Mesenteric fat pad (tissue), 1 donor: ENCODE results near the gene CPLANE2. TPM values are rescaled to one million over a fixed set of nuclear protein-coding genes. Genes with fewer than 3 reads are reported as not detected.
A peak's percentile ranks its signal among the peaks of the same experiment; 100 is the strongest.
"Not testable (repeated sequence)": the region's sequence is repeated elsewhere in the genome, so short reads cannot be mapped to it uniquely, and the experiment has no call there.

Experiments used
- DNase-seq: peaks from one replicate; pipeline ENCODE4 v3.0.0-alpha.2; 2020; ENCODE audit warnings: low spot score
- total RNA-seq: library from RNA; stranded (reverse); fragmentation: NEBNext Ultra II Directional; extraction: Animal tissue kit (Norgen Biotek cat#: 25700); gene quantifications from one replicate; pipeline ENCODE4 v1.2.1, GENCODE V29; 2021
- donor health status: DM: yes; HTN: yes; CAD: no.

The CPLANE2 gene
- total RNA-seq, 1 donor from 2014 or later: 1.9 TPM

DNA sequence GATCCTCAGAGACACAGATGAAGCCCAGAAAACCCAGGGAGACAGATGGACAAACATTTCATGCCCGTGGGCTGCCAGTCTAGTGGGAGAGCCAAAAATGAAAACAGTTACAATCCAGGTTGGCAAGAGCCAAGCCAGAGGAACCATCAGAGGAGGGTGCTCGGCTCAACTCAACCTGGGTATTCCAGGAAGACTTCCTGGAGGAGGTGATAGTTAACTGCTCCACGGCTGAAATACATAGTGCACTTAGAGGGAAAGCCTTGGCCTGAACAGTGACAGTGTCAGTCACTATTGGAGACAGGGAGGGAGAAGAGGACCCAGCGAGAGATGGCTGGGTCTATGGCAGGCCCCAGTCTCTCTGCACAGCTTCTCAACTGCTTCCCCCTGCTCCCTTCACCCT lies 26.4 kb downstream of the CPLANE2 start:
- DNase-seq: no peak

DNA sequence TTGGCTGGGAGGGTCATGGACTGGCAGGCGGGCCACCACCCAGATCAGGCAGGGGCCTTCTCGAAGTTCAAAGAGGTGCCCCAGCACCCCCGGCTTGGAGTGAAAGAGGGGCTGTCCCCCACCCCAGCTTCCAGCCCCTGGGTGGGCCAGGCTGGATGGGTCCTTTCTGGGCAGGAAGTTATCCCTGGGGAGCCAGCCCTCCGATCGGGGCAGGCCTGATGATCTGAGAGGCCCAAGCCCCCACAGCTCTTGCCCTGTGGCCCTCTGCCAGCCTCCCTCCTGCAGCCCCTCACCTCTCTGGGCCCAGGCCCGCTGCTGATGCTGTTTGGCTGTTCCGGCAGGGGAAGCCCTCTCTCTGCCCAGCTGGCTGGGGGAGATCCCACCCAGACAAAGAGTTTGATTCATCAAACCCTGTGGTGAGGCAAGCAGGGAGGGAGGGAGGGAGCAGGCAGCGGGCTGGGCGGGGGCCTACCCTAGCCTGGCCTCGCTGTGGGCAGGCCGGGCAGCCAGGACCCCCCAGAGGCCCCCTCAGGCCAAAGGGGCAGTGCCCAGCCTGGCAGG lies 27.1 kb downstream of the CPLANE2 start:
- no peak for DNase-seq

DNA sequence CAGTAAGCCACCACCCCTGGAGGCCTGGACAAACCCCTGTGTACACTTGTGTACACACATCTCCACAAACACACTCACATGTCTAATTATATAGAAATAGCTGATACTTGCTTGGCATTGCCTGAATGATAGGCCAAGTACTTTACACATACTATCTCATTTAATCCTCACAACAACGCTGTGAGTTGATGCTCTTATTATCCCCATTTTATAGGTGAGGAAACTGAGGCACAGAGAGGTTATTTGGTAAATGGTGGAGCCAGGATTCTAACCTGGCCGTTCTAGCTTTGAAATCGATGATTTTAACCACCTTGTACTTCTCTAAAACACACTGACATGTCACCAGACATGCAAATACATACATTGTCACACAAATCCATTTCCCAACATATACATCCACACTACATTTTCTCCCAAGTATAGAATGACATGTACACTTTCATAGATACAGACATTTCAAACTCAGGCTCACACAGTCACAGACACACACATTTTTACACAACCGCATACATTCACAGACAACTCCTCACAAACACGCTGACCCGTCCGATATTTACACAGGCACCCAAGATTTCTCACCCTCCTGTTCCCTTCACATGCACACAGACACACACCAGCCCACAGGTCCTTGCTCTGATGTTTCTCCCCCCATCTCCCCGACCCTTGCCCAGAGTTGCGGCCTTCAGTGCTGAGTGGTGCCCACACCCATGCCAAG lies 27.7 kb downstream of the CPLANE2 start:
- no peak for DNase-seq

DNA sequence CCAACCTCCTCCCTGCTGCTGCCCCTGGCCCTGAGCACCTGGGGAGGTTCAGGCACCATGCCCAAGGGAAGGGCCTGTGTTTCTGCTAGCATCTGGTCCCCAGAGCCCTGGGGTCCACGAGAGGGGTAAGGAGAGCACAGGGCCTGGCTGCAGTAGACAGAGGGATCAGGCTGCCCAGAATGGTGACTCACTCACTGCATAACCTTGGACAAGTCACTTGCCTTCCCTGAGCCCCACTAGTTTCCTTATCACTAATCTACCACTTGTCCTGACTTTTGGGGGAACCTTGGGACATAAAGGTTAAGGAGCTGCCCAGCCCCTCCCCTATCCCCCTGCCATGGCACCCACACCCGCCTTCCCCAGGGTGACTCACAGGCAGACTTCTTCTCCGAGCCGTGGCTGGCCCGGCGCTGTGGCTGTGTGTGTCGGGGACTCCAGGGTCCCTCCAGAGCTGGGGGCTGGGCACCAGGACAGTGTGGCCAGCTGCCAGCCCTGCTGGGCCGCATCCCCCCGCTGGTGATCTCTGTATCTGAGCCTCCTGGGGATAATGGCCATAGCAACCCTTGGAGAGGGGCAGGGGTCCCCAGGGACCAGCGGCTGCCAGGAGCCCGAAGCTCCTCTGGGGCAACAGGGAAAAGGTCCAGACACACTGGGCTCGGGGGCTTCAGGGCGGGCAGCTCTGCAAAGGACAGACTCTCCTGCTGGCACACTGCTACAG lies 28.6 kb downstream of the CPLANE2 start:
- DNase-seq: no peak

DNA sequence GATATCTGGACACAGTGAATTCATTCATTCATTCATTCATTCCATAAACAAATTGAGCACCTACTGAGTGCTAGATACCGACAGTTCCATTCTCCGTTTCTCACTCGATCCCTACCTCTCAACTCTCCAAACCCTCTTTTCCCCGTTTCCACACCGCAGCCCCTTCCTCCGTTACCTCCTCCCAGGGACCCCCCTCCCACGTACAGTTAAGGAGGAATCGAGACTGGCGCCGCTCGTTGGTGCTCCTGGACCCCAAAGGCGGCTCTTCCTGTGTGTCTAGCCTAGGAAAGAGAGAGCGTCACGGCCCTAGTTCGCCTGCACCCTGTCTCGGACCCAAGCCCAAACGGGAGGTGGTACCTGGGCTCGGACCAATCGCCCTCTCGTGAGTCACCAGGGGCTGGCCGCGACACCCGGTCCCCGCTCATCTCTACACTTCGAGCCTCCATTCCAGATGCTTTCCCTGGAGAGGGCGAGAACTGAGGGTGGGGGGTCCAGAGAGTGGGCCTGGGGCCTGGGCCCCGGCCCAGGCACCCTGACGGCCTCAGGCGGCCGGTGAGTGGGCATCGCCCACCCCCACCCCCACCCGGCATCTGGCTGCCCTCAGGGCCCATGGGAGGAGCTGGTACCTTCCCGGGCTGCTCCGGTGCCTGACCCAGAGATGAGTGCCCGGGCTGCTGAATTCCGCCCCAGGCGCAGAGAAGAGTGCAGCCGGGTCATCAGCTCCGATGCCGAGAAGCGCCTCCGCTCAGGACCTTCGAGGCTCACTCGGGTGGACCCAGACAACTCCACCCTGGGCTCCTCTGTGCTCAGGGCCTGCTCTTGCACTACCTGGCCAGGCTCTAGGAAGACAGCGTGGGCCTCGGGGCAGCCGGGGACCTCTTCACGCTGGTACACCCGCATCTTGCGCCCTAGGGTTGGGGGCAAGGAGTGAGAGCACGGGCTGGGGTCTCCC lies 29.4 kb downstream of the CPLANE2 start:
- no peak for DNase-seq

DNA sequence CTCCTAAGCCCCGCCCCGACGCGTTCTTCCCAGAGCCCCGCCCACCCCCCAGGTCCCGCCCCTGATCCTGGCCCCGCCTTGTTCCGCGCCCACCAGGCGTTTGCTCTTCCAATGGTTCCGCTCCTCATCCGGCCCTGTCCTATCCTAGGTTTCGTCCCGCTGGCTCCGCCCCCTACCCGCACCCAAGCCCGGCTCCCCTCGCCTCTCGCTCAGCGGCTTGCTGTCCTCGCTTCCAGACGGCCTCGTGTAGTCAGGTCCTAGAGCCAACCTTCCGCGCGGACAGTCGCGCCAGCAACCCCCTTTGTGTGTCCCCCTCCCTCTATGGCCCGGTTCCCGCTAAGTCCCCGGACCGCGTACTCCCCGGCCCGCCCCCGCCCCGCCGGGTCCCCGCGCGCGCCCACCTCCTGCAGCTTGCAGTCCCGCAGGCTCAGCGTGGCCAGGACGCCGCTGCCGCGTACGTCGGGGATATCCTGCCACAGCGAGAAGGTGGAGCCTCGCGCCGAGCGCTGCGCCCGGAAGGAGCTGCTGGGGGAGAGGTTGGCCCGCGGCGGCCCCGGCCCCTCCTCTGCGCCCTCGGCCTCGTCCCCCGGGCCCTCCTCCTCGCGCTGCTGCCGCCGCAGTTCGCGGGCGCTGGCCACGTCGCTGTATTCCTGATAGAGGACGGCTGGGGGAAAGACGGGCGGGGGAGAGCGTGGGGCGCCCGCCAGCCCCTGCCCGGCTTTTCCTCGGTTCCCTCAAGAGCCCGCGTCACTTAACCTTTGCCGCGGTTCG lies 30.3 kb downstream of the CPLANE2 start:
- peak; percentile 98 for DNase-seq

DNA sequence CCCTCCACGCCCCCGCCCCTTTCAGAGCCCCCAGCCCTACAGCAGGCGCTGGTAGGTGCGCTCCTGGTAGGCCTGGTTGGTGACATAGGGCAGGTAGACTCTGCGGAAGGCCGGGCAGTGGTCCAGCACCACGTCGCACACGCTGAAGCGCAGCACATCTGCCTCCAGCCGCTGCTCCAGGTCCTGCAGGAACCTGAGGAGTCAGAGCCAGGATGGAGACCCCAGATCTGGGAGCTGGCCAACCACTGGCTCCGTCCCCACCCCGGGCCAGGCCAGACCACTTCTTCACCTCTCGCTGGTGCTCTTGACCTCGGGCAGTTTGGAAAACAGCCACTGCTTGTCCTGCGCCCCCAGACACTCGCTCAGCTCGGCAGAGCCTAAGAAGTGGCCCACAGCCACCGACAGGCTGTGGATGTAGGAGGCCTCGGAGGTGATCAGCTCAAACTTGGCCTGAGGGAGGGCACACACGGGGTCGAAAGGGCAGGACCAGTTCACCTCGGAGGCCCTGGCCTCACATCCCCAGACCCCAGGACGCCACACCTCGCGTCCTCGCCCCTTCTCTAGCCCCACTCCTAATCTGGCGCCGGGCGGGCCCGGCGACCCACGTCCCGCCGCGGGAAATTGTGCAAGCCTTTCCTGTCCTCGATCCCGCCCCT lies 31.0 kb downstream of the CPLANE2 start:
- no peak for DNase-seq

DNA sequence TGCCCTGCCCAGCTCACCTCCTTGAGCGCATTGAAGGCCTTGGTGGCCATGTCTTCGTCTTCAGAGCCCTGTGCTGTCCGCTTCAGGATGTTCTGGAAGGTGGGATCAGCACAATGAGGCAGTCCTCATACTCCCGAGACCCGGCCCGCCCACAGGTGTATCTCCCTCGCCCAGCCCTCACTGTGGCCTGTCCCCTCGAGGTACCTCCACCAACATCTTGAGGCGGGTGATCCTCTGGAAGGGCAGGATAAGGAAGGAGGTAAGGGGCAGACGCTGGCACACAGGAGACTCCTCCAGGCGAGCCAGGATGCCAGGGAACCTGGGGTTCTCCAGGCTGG lies 31.7 kb downstream of the CPLANE2 start:
- no peak for DNase-seq

DNA sequence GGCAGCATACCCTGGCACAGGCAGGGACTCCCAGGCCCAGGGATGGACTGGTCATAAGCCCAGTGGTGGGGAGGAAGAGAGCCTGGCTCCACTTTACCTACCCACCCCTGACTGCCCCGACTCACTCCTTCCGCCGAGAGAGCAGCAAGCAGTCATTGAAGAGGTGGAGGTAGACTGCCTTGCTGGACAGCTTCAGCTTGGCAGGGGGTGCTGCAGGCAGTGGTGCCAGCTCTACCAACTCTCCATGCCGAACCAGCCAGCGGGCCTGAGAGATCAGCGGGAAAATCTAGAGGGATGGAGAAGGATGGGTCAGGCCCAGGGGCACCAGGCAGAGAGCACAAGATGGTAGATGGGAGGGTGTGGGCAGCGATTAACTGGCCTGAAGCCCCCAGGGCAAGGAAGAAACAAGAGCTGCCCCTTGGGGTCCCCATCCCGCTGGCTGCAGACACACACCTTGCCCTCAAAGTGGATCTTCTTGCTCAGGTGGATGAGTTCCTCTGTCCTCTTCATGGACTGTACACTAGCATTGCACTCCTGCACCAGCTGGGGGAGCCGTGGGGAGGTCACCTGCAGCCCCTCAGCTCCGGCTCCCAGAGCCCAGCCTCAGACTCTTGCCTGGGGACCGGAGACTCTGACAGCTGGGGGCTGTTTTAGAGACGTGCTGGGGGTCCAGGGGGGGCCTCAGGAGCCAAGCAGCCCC lies 32.2 kb downstream of the CPLANE2 start:
- no peak for DNase-seq

DNA sequence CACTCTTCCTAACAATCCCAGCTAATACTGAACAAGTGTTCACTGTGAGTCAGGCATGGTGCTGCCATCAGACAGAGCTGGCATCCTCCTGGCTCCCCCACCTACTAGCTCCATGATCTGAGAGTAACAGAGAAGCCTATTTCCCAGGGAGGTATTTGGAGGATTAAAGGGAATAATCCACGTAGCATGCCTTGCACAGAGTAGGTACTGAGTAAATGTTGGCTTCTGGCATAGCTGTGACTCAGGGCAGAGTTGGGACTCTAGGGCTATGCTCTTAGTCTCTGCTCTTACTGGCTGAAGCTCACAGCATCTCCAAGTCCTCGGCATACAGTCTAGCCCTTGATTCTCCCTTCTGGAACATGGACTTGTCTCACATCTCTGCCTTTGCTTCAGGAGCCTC lies 32.8 kb downstream of the CPLANE2 start:
- DNase-seq: no peak

DNA sequence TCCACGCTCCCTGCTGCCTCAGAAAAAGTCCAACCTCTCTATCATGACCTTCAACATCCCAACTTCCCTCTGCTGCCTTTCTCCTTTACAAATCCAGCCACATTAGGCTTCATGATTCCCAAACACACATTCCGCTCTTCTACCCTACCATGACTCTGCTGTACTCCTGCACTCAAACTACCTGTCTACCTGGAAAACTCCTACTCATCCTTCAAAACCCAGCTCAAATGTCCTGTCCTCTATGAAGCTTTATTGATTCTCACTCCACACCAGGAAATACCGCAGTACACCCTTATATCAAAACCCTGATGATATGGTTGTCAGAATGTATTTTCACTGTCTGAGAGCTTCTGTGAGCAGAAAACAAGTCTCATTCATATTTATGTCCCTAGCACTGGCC lies 33.4 kb downstream of the CPLANE2 start:
- DNase-seq: no peak

DNA sequence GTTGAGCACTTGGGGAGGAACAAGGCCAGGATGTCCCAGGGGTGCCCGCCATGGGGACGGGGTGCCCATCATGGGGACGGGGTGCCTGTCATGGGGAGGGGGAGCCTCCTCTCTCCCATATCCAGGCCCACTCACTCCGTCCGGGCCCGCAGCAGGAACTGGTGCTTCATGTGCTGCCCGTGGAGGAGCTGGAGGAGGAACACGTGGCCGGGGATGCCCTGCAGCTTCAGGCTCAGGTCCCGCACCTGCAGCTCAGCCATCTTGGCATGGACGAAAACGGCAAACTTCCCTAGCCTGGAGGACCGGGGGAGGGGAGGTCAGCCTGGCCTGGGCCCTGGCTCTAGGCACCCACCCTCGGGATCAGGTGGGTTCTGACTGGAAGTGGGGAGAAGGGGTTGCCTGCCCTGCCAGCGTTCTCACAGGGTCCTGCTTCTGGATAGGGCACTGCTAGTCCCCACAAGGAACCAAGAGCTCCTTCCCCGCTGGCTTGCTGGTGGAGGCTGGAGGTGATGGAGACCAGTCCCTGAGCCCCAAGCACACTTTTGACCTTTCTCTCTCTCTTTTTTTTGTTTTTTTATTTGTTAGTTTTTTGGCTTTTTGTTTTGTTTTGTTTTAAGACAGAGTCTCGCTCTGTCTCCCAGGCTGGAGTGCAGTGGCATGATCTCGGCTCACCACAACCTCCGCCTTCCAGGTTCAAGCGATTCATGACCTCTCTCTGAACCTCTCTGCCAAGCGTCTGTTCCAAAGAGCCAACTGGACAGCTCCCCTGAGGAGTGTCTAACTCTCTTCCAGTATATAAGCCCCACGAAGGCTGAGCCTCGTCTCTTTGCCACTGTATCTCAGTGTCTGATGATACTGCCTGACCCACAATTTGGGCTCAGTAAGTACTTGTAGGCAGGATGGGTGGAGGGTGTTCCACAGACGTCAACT lies 34.4 kb downstream of the CPLANE2 start:
- DNase-seq: no peak

DNA sequence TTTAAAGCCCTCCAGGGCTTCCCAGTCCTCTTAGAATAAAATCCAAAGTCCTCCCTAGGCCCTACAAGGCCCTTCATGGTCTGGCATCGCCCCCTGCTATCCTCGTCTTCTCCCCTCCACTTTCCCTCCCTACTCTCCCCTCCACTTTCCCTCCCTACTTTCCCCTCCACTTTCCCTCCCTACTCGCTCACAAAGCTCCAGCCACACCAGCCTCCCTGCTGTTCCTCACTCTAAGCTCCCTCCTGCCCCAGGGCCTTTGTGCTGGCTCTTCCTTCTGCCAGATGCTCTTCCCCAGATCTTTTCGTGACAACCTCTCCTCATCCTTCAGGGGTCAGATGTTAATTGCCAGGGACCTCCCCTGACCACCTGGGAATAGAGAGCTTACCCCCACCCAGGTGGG lies 37.3 kb downstream of the CPLANE2 start:
- no peak for DNase-seq

DNA sequence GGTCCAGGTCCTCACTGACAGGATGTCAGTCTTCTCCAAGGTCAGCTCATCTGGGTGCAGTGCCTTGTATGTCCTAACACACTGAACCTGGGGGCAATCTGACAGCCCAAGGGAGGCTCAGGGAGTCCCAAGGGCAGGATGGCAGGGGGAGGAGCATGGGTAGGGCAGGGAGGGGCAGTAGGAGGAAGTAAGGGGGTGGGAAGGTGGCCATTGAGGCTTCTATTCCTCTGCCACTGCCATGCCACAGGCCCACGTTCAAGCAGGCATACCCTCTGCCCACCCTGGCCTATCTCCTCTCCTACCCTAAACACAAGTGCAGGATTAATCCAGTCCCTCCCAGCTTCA lies 37.9 kb downstream of the CPLANE2 start:
- no peak for DNase-seq

DNA sequence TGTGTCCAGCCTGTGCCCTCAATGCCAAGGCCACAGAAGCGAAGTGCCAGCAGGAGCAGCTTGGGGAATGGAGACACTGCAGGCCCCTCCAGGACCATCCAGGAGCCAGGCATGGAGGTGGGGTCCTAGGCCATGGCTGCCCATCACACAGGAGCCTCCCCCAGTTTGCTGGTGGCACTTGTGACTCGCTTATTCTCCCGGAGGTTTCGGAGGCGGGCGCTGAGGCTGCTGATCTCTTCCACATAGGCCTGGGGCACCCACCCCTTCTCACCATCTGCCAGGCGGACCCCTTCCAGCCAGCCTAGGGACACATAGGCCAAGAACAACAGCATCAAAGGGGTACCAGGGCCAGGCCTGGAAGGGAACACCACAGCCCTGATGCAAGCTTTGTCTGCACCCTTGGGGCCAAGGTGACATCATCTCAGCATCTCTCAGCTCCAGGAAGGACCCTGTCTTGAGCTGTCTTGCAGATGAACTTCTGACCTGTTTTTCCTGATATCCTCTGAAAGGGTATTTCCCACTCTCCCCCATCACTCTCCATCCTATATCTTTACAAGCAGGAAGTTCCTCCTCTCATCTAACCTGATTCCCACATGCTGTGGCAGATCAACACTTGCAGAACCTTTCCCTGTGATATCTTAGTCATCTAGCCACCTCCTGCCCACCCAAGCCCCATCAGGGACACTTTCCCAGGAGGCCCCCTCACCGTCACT lies 38.4 kb downstream of the CPLANE2 start:
- DNase-seq: no peak

DNA sequence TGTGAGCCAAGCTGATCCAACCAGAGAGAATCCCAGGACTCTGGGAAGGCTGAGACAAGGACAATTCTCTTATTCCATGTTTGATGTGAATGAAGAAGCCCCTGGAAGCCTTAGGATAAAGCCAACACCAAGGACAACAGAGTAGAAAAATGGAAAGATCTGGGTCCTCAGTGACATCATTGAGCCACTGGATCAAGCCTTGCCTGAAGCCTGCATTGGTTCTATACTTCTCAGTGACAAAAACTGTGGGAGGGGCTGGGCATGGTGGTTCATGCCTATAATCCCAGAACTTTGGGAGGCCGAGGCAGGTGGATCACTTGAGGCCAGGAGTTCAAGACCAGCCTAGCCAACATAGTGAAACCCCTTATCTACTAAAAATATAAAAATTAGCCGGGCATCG lies 40.1 kb downstream of the CPLANE2 start:
- no peak for DNase-seq

DNA sequence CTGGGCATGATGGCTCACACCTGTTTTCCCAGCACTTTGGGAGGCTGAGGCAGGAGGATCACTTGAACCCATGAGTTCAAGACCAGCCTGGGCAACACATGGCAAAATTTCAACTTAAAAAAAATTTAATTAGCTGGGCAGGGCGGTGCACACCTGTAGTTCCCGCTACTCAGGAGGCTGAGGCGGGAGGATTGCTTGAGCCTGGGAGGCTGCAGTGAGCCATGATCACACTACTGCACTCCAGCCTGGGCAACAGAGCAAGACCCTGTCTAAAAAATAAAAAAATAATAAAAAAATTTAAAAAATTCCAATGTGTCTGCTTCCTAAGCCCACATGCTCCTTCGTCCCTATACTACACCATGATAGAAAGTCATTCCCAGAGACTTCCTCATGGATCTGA lies 40.8 kb downstream of the CPLANE2 start:
- DNase-seq: not testable (repeated sequence)

DNA sequence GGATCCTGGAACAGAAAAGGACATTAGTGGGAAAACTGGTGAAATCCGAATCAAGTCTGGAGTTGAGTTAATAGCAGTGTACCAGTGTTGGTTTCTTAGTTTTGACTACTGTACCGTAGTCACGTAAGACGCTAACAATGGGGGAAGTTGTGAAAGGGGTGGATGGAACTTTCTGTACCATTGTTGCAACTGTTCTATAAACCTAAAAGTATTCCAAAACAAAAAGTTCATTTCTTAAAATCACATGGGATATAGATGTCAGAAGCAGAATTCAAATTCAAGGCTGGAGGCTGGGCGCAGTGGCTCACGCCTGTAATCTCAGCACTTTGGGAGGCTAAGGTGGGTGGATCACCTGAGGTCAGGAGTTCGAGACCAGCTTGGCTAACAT lies 41.5 kb downstream of the CPLANE2 start:
- no peak for DNase-seq
